OCI-LY7 (cell line): ENCODE data around the gene HRAS.

Experiments
- EZH2phosphoT487 ChIP-seq: fragments of 200-600 bp; sonication (generic); IDR thresholded peaks from 2 replicates; pipeline ENCODE4 v1.6.1; 2018; ENCODE audit warnings: low read depth, borderline replicate concordance, mild to moderate bottlenecking, mixed run types, antibody characterized with exemption, low read length, moderate library complexity, mixed read lengths
- TF ChIP-seq, protein P1 (sequence below): fragments of 200-600 bp; sonication (generic); conservative IDR thresholded peaks from 2 replicates; pipeline ENCODE4 v1.5.1; 2014; ENCODE audit warnings: mild to moderate bottlenecking, antibody characterized with exemption, low read length, moderate library complexity, mixed read lengths

DNA sequence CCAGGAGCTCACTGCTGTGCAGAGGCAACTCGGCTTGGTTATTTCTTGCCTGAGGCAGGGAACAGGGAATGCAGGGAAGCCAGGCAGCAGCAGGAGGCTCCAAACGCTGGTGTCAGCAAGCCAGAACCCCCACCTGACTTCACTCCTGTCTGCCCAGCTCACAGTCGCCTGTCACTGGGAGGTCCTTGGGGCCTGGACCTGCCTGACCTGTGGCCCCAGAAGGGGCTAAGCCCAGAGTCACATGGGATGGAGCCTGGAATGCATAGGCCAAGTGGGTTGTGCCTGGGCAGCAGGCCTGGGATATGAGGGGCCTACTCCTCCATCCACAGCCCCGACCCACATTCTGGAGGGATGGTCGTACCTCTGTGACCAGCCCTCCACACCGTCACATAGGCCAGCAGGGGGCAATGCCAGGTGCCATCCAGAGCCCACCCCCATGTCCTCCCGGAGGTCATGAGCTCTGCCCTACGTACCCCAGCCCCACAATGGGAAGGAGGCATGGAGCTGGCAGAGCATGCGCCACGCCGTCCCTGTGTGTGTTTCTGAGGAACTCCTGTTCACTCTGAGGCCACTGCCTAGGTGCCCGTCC lies 30.6 kb upstream of the HRAS start:
- TF ChIP-seq, protein P1, sequence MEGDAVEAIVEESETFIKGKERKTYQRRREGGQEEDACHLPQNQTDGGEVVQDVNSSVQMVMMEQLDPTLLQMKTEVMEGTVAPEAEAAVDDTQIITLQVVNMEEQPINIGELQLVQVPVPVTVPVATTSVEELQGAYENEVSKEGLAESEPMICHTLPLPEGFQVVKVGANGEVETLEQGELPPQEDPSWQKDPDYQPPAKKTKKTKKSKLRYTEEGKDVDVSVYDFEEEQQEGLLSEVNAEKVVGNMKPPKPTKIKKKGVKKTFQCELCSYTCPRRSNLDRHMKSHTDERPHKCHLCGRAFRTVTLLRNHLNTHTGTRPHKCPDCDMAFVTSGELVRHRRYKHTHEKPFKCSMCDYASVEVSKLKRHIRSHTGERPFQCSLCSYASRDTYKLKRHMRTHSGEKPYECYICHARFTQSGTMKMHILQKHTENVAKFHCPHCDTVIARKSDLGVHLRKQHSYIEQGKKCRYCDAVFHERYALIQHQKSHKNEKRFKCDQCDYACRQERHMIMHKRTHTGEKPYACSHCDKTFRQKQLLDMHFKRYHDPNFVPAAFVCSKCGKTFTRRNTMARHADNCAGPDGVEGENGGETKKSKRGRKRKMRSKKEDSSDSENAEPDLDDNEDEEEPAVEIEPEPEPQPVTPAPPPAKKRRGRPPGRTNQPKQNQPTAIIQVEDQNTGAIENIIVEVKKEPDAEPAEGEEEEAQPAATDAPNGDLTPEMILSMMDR, result no peak
- no peak for TF ChIP-seq EZH2phosphoT487
